OCI-LY7 (cell line): Measurements from ENCODE around the gene ZNF628. TPM values are rescaled to one million over a fixed set of nuclear protein-coding genes. Genes with fewer than 3 reads are reported as not detected.

ENCODE experiments used
- BruUV-seq: library from RNA; stranded (reverse); fragments of 400-500 nt; replicated peaks from 2 replicates; lab custom pipeline; 2021; lab: Mats Ljungman, UMichigan
- CTCF ChIA-PET: fragments of 300-600 bp; sonication (Branson Sonifier 250); formaldehyde crosslinking; loops from one replicate; lab custom pipeline; 2022; ENCODE audit warnings: antibody characterized with exemption; ENCODE audit not compliant: unreplicated experiment; lab: Charles Lee
- POLR2A ChIA-PET: fragments of 300-600 bp; sonication (Branson Sonifier 250); formaldehyde crosslinking; loops from one replicate; lab custom pipeline; 2022; ENCODE audit warnings: antibody characterized with exemption; lab: Charles Lee
- DNase-seq: peaks from one replicate; pipeline ENCODE4 v3.0.0-alpha.2; 2015; ENCODE audit warnings: low spot score
- H2AFZ ChIP-seq: fragments of 200-600 bp; sonication (generic), shearing (Covaris generic); 2 replicates; pipeline ENCODE4 v1.6.1; 2014; ENCODE audit warnings: mild to moderate bottlenecking, antibody characterized with exemption, low read length, moderate library complexity
- H3K27ac ChIP-seq: fragments of 200-600 bp; sonication (generic); 2 replicates; pipeline ENCODE4 v1.5.1; 2014; ENCODE audit warnings: mixed run types, low read depth, mild to moderate bottlenecking, moderate library complexity, low read length, inconsistent platforms; ENCODE audit not compliant: poor library complexity, severe bottlenecking
- H3K36me3 ChIP-seq: fragments of 200-600 bp; sonication (generic); 2 replicates; pipeline ENCODE4 v1.6.1; 2014; ENCODE audit warnings: mild to moderate bottlenecking, antibody characterized with exemption, low read length, moderate library complexity, mixed read lengths; ENCODE audit not compliant: insufficient read depth
- H3K4me1 ChIP-seq: fragments of 200-600 bp; sonication (generic); 2 replicates; pipeline ENCODE4 v1.5.1; 2014; ENCODE audit warnings: mild to moderate bottlenecking, low read length; ENCODE audit not compliant: insufficient read depth, poor library complexity, severe bottlenecking
- H3K4me2 ChIP-seq: fragments of 200-600 bp; sonication (generic); 2 replicates; pipeline ENCODE4 v1.6.1; 2014; ENCODE audit warnings: mild to moderate bottlenecking, low read length
- H3K4me3 ChIP-seq: fragments of 200-600 bp; sonication (generic); 2 replicates; pipeline ENCODE4 v1.5.1; 2014; ENCODE audit warnings: mild to moderate bottlenecking, low read depth, low read length; ENCODE audit not compliant: poor library complexity, severe bottlenecking
- H3K79me2 ChIP-seq: fragments of 200-600 bp; sonication (generic); 2 replicates; pipeline ENCODE4 v1.6.1; 2016; ENCODE audit warnings: low read depth, mild to moderate bottlenecking, low read length, moderate library complexity, mixed read lengths; ENCODE audit not compliant: insufficient read depth
- H3K9me2 ChIP-seq: fragments of 200-600 bp; sonication (generic); 2 replicates; pipeline ENCODE4 v1.6.1; 2016; ENCODE audit warnings: mild to moderate bottlenecking, low read length, mixed read lengths; ENCODE audit not compliant: insufficient read depth
- H3K9me3 ChIP-seq: fragments of 200-600 bp; sonication (generic); 2 replicates; pipeline ENCODE4 v1.6.1; 2014; ENCODE audit warnings: mild to moderate bottlenecking, mixed run types, low read length, mixed read lengths
- H4K20me1 ChIP-seq: fragments of 200-600 bp; sonication (generic); 2 replicates; pipeline ENCODE4 v1.6.1; 2014; ENCODE audit warnings: mild to moderate bottlenecking, antibody characterized with exemption, low read length, moderate library complexity, mixed read lengths; ENCODE audit not compliant: insufficient read depth
- EZH2phosphoT487 ChIP-seq: fragments of 200-600 bp; sonication (generic); IDR thresholded peaks from 2 replicates; pipeline ENCODE4 v1.6.1; 2018; ENCODE audit warnings: low read depth, borderline replicate concordance, mild to moderate bottlenecking, mixed run types, antibody characterized with exemption, low read length, moderate library complexity, mixed read lengths
- intact Hi-C: fragments of 100-400 bp; cut with micrococcal nuclease; formaldehyde crosslinking; loops from one replicate; pipeline ENCODE4 v1.10.0; 2022; ENCODE audit not compliant: unreplicated experiment
- total RNA-seq, 2 experiments: library from RNA; depleted of rRNA in 1 of 2; stranded (reverse); fragments of >200 nt in 1 of 2; shearing (Covaris generic) in 1 of 2; gene quantifications; 2 replicates each; pipeline ENCODE4 v1.2.3, GENCODE V29; 2014 to 2022
- TF ChIP-seq, protein P1 (sequence below): fragments of 200-600 bp; sonication (generic); conservative IDR thresholded peaks from 2 replicates; pipeline ENCODE4 v1.5.1; 2014; ENCODE audit warnings: mild to moderate bottlenecking, antibody characterized with exemption, low read length, moderate library complexity, mixed read lengths

The ZNF628 gene
- total RNA-seq, 2 experiments from 2014 or later = 5.2 to 10.6 TPM

- no peaks in the 10 kb centered on the region for H3K36me3 ChIP-seq
- no peak for TF ChIP-seq EZH2phosphoT487
- TF ChIP-seq, protein P1, sequence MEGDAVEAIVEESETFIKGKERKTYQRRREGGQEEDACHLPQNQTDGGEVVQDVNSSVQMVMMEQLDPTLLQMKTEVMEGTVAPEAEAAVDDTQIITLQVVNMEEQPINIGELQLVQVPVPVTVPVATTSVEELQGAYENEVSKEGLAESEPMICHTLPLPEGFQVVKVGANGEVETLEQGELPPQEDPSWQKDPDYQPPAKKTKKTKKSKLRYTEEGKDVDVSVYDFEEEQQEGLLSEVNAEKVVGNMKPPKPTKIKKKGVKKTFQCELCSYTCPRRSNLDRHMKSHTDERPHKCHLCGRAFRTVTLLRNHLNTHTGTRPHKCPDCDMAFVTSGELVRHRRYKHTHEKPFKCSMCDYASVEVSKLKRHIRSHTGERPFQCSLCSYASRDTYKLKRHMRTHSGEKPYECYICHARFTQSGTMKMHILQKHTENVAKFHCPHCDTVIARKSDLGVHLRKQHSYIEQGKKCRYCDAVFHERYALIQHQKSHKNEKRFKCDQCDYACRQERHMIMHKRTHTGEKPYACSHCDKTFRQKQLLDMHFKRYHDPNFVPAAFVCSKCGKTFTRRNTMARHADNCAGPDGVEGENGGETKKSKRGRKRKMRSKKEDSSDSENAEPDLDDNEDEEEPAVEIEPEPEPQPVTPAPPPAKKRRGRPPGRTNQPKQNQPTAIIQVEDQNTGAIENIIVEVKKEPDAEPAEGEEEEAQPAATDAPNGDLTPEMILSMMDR = no peak
- intact Hi-C loops = no loop called here
- no peak overlapping the region for H3K4me3 ChIP-seq
- no peak for DNase-seq
- H3K9me3 ChIP-seq = no peaks in the 10 kb centered on the region
- no peaks in the 10 kb centered on the region for H3K79me2 ChIP-seq
- H3K9me2 ChIP-seq = no peaks in the 10 kb centered on the region
- POLR2A ChIA-PET = no interaction called here
- no peak overlapping the region for H3K4me2 ChIP-seq
- no TSS peak for BruUV-seq
- peaks cover 23% of the 10 kb centered on the region for H3K4me1 ChIP-seq
- no peak overlapping the region for H2AFZ ChIP-seq
- H4K20me1 ChIP-seq = no peaks in the 10 kb centered on the region
- H3K27ac ChIP-seq = no peak overlapping the region
- CTCF ChIA-PET = no interaction called here
Measured at GRCh38 chr19:55490478-55491432, 14.3 kb downstream of the ZNF628 start.

- POLR2A ChIA-PET = no interaction called here
- H3K4me1 ChIP-seq = peaks cover 17% of the 10 kb centered on the region
- no peaks in the 10 kb centered on the region for H3K36me3 ChIP-seq
- no peak for DNase-seq
- intact Hi-C loops = no loop called here
- H3K79me2 ChIP-seq = no peaks in the 10 kb centered on the region
- H3K4me2 ChIP-seq = no peak overlapping the region
- no peaks in the 10 kb centered on the region for H4K20me1 ChIP-seq
- TF ChIP-seq, protein P1 = no peak
- TF ChIP-seq EZH2phosphoT487 = no peak
- H3K9me3 ChIP-seq = no peaks in the 10 kb centered on the region
- H2AFZ ChIP-seq = no peak overlapping the region
- BruUV-seq = no TSS peak
- H3K4me3 ChIP-seq = no peak overlapping the region
- CTCF ChIA-PET = no interaction called here
- no peaks in the 10 kb centered on the region for H3K9me2 ChIP-seq
- H3K27ac ChIP-seq = no peak overlapping the region
Measured at GRCh38 chr19:55491546-55492360, 15.3 kb downstream of the ZNF628 start.
